NCI-H1436 (cell line): ENCODE data around the gene ZBTB4.

ENCODE experiments used
- DNase-seq: peaks from one replicate; lab custom pipeline; 2025; lab: John Stamatoyannopoulos, UW

The ZBTB4 gene

GRCh38 chr17:7419819-7420610 is 59.4 kb downstream of the ZBTB4 start, which contains the start of gene SPEM1:
Gene SPEM1, plus strand, starts transcription at chr17:7420324. Its CDS starts 61 bp downstream, at chr17:7420385.
- DNase-seq = no peak

- no peak for DNase-seq
Measured at GRCh38 chr17:7418472-7419152, 60.8 kb downstream of the ZBTB4 start.

DNA sequence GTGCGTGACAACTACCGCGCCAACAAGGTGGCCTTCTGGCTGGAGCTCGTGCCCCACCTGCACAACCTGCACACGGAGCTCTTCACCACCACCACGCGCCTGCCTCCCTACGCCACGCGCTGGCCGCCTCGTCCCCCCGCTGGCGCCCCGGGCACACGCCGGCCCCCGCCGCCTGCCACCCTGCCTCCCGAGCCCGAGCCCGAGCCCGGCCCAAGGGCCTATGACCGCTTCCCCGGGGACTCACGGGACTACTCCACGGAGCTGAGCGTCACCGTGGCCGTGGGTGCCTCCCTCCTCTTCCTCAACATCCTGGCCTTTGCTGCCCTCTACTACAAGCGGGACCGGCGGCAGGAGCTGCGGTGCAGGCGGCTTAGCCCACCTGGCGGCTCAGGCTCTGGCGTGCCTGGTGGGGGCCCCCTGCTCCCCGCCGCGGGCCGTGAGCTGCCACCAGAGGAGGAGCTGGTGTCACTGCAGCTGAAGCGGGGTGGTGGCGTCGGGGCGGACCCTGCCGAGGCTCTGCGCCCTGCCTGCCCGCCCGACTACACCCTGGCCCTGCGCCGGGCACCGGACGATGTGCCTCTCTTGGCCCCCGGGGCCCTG is 62.3 kb downstream of the ZBTB4 start:
- no peak for DNase-seq

- no peak for DNase-seq
Measured at GRCh38 chr17:7416323-7416722, 63.1 kb downstream of the ZBTB4 start.

GRCh38 chr17:7415784-7416183 is 63.6 kb downstream of the ZBTB4 start:
- DNase-seq = no peak

DNA sequence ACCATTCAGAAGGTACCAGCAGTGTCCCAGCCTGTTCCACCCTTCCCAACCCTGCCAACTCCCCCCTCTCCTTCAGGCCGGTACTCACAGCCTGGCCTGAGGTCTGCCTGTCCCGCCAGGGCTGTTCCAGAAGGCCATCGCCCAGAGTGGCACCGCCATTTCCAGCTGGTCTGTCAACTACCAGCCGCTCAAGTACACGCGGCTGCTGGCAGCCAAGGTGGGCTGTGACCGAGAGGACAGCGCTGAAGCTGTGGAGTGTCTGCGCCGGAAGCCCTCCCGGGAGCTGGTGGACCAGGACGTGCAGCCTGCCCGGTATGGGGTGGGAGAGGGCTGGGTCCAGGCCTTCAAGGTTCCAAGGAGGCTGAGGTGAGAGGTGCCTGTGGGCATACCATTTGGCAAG is 64.6 kb downstream of the ZBTB4 start:
- DNase-seq = no peak

DNA sequence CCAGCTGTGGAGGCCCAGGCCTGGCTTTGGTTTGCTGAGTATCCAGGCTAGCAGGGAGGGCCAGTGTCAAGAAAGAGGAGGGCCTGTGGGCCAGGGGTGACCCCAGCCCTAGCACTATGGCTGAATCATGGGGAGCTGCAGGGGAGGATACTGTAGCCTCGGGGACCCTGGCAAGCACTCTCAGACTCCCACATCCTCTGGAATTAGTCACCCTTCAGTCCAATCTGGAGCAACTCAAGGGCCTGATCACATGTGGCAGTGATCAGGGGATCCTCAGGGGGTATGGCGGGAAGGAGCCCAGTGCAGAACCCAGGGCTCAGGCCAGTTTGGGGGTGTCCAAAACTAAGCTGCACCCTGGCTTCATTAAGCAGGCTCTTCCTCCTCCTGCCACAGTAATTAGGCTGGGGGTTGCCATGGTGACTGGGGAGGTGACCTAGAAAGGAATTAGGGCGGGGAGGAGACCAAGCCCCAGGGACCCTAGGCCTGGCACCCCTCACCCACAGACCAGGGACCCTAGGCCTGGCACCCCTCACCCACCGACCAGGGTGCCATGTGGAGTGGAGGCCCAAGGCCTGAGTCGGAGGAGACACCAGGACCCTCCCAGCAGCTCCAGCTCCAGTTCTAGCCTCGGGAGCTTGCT is 66.0 kb downstream of the ZBTB4 start:
- DNase-seq = no peak

DNA sequence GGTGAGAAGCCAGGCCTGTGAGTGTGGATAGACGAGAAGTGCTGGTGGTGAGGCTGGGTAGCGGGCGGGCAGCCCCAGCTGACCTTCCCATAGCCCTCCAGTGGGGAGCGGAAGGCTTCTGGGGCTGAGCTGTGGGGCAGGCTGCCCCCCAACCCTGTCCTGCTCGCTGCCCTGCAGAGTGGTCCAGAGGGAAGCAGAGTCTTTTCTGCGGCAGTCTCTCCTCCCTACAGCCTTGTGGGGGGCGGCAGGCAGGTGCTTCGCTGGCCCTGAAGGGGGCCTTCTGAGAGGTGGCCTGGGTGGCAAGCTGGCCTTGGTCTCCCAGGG is 68.0 kb downstream of the ZBTB4 start:
- no peak for DNase-seq

DNA sequence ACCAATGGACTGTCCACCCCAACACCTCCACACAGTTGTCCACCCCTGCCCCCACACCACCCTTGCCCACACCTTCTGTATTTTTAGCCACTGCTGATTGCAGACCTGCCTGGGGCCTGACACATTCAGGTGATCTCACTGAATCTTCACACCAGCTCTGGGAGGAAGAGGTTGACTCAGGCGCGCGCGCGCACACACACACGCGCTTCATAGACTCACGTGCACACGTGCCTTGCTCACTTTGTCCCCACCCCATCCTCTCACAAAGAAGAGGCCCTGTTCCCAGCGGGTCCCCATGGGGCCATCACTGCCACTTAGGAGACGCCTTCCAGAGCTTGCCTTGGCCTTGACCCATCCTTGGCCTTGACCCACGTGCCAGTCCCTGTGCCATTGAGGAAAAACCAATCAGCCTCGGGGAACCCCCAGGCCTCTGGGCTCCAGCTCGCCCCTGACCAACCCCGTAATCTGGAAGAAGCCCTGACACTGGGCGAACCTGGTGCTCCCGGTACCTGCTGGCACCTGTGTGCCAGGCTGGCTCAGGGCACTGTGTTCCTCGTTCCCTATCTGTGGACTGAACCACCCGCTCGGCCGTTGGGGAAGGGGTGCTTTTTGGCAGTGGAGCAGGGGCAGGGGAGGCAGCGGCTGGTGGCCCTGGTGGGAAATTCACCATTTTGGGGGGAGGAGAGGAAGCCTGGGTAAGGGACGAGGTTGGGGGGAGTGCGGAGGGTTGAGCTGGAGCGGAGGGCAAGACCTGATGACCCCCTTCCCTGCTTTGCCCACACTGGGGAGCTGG is 68.6 kb downstream of the ZBTB4 start:
- DNase-seq = no peak

DNA sequence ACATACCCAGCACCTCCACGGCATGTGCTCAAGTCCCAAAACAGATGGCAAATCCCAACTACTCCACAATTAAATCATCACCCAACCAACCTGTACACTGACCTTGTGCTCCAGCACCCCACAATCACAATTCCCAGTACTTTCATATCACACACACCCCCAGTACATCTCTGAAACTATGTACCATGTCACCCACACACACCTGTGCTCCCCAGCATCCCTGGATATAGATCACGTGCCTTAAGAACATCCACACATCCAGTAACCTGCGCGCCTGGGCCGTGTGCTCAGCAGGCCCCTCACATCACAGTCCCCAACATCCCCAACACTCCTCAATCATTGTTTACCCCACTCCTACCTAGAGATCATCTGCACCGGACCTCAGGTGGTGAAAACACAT is 69.7 kb downstream of the ZBTB4 start:
- DNase-seq = no peak
